Stimulated activated CD4-positive, alpha-beta T cell treated with anti-CD3 and anti-CD28 coated beads, TNF-alpha, amount 100 ng/mL, for 48 hours (primary cell): ENCODE data around the gene SSH2.

Source experiments
- DNase-seq, 3 donors: peaks; one replicate each; pipeline ENCODE4 v3.0.0-alpha.2; 2020; ENCODE audit warnings: low read depth in 3 of 3

Gene SSH2

DNA sequence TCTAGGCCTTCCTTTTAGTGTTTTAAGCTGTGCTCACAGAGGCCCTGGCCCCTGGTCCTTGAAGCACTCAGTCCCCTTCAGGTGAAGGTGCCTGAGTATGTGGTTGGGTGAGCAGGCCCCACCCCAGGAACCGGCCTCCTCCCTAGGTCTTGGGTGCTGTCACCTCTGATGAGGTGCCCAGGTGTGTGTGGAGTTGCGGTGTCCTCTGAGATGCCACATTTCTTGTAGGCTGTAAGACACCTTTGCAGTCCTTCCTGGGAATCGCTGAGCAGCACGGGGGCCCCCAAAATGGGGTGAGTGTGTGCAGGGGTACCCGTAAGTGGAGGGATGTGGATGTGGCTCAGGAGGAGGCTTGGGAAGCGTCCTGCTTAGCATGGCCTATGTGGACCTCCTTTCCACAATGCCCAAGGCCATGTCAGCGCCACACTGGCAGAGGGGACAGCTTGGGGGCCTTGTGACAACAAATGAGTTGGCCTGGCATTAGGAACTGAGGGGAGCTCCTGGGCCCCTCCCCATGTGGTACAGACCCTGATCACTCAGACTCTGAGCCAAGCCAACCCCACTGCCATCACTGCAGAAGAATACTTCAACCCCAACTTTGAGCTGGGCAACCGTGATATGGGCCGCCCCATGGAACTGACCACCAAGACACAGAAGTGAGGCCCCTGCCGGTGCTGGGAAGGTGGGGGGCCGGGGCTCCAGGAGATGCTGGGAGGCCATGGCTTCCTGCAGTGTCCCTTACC is 318.5 kb downstream of the SSH2 start:
- DNase-seq, result no peak

DNA sequence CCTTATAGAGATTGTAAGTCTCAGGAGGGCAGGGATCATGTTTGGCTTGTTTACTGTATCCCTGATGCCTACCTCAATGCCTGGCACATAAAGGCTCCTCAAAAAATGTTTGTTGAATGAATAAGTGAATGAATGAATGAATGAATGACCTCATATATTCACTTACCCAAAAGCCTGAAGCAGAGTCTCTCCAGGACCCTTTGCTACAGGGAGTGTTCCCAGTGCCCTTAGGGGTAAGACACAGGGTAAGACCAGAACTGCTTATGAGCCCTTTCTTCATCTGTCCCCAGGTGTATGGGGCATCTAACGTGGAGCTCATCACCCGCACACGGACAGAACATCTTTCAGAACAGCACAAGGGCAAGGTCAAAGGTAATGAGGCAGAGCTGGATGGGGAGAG is 319.6 kb downstream of the SSH2 start:
- no peak for DNase-seq

DNA sequence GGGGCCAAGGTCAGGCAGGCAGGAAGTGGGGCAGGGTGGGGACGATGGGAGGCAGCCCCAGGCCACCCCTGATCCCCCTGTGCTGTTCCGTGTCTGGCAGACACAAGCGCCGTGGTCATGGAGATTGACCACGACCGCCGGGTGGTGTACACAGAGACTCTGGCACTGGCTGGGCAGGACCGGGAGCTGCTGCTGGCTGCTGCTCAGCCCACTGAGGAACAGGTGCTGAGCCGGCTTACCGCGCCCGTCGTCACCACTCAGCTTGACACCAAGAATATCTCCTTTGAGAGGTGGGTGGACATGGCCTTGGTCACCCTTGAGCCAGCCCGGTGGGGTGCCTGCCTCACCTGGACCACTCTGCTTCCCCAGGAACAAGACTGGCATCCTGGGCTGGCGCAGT is 321.0 kb downstream of the SSH2 start:
- no peak for DNase-seq

DNA sequence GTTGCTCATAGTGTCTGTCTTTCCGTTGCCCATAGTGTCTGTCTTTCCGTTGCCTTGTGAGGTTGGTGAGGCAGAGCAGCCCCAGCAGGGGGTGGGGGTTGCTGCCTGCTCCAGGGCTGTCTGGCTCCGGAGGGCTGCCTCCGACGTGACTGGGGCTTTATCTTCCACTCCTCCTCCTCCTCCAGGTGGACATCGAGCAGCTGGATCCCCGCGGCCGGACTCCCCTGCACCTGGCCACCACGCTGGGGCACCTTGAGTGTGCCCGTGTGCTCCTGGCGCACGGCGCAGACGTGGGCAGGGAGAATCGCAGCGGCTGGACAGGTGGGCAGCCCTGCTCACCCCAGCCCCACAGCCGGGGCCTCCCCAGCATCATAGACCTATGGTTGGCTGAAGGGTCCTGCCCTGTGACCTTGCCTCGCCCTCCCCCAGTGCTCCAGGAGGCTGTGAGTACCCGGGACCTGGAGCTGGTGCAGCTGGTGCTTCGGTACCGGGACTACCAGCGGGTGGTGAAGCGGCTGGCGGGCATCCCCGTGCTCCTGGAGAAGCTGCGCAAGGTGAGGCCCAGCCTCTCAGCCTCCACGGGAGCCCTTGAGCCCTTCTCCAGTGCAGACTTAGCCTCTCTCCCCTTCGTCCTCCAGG is 322.4 kb downstream of the SSH2 start:
- no peak for DNase-seq

DNA sequence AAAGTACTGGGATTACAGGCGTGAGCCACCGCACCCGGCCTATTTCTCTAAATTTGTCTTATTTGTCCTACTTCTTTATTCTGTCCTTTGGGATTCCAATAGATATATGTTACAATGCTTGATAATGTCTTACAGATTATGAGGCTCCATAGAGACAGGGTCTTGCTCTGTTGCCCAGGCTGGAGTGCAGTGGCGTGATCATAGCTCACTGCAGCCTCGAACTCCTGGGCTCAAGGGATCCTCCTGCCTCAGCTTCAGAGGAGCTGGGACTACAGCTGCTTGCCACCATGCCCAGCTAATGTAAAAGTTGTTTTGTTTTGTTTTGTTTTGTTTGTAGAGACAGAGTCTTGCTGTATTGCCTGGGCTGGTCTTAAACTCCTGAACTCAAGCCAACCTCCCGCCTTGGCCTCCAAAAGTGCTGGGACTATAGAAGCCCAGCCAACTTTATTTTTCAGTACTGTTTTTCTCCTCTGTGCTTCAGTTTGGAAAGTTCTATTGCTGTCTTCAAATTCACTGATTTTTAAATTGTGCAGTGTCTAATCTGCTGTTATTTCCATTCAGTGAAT is 326.8 kb downstream of the SSH2 start:
- no peak for DNase-seq

DNA sequence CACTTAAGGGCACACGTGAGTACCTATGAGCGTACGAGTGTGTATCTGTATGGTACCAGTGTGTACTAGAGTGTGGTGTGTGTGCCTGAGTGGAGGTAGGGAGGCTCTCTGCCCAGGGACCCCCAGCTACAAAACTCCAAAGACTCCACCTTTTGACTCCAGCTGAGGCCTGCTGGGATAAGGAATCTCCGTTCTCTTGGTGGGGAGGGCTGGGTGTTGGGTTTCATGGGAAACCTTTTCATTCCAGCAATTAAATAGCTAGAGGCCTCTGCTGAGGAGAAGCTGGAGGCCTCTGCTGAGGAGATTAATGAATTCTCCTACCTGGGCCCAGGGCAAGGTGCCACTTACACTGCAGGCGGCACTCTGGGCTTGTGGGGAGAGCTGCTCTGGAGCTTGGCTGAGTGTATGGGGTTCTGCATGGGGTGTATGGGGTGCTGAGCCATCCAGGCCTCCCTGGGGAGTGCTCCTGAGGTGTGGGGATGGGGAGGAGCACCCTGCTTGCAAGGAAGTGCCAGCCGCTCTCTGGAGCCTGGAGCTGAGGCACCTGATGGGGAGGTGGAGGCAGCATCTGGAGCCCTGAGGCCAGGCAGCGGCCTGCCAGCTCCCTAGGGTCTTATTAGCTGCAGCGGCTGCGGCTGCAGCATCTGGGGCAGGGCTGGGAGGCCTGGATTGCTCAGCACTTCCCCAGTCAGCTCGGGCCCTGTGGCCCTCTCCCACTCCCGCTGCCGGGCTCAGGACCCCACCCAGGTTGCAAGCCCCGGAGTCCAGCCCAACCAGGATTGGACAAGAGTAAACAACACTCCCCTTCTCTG is 332.5 kb downstream of the SSH2 start:
- DNase-seq, result no peak

DNA sequence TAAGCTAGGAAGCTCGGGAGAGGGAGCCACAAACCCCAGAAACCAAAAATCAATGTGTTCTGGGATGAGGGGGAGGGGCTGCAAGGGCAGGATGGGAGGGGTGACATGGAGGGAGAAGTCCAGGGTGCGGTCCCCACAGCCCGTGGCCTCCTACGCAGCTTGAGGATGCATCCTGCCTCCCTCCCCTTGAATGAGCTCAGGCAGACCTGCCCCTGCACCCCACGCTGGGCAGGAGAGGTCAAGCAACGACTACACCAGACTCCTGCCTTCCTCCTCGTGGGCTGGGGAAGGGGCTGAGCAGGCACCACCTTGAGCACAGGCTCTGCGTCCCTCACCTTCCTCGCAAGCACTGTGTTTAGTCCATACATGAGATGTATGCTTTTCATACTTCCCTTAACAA is 333.2 kb downstream of the SSH2 start:
- no peak for DNase-seq

DNA sequence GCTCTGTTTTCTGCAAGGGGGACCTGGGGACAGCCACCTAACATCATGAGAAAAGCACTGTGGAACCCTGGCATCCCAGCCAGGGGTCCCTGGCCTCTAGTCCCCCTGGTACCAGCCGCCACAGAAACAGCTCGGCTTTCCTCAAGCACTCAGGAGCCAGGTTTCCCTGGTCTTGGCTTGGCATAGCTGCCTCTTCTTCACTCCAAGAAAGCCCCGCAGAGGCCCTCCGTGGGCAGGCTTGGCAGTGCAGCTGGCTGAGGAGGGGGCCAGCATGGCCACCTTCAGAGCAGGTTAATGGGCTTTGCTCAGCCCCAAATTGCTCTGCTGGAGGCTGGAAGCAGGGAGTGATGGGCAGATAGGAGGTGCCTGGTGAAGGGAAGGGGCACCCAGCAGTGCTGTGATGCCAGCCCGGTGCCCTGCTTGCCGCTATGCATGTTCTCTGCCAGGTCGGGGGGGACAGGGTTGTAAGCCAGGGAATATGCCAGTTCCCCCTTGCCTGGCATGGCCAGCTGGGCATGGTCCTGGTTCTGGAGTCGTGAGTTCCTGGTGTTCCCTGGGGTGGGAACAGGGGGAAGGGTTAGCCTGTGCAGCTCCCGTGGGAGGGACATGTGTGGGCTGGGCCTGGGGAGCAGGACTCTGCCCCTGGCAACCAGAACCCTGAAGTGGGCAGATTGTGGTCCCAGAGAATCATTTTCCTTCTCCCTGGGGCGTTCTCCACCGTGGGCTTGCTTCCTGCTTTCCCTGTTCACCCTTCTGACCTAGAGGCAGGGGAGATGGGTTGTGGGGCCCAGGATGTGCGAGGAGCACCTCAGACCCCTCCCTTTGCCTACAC is 333.9 kb downstream of the SSH2 start:
- no peak for DNase-seq

DNA sequence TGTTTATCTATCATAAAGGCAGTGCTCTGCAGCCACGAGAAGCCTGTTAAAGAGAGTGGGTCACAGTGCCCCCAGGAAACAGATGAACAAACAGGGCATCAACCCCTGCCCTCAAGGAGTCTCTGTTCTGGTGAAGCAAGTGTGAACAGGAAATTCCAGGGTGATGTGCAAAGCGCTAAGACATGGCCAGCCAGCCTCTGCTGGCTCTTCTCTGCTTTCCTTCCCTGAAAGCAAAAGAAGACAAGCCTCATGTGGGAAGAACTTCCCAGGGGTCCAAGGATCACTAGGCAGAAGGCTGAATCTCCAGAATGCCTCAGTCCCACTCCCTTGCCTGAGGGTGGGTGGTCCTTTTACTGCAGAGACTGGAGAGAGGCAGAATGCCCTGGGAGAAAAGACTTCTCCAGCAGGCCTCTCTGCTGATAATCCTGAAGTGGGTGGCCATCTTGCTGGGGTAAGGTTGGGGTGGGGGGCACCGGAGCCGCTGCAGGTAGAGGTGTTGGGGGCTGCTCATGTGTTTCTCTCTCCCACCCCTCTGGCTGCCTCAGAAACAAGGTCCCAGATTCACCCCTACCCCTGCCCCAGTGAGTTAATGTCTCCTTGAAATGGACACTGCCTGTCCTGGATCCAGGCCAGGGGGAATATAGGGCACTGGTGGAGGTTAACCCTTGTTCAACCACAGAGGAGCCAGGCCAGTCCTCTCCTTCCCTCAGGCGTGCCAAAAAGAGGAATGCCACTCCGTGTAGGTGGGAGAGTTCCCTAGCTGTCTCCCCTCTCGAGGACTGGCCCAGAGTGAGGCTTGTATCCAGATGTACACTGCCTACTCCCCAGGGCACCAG is 334.7 kb downstream of the SSH2 start:
- no peak for DNase-seq

DNA sequence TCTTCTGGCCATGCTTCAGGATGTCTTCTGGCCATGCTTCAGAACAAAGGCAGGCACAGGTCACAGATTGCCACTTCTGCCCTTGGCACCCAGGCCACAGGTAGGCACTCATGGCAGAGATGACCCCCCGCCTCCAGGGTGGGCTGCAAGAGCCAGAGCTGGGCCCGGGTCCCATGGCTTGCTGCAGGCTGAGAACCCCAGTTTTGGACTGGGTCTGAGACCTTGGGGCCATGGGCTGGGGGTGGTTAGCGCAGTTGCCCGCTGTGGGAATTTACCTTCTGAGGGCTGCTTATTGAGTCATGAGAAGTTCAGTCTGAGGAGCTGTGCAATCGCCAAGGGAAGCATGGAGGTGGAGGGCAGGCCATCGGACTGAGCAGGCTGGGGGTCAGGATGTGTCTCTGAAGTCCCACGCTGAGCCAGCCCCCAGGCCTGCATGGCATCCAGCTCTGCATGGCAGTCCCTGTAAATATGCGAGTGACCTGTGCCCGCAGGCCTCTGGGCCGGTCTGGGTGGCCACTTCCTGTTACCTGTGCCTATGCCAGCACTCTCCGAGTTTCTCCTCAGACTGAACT is 335.4 kb downstream of the SSH2 start:
- no peak for DNase-seq

DNA sequence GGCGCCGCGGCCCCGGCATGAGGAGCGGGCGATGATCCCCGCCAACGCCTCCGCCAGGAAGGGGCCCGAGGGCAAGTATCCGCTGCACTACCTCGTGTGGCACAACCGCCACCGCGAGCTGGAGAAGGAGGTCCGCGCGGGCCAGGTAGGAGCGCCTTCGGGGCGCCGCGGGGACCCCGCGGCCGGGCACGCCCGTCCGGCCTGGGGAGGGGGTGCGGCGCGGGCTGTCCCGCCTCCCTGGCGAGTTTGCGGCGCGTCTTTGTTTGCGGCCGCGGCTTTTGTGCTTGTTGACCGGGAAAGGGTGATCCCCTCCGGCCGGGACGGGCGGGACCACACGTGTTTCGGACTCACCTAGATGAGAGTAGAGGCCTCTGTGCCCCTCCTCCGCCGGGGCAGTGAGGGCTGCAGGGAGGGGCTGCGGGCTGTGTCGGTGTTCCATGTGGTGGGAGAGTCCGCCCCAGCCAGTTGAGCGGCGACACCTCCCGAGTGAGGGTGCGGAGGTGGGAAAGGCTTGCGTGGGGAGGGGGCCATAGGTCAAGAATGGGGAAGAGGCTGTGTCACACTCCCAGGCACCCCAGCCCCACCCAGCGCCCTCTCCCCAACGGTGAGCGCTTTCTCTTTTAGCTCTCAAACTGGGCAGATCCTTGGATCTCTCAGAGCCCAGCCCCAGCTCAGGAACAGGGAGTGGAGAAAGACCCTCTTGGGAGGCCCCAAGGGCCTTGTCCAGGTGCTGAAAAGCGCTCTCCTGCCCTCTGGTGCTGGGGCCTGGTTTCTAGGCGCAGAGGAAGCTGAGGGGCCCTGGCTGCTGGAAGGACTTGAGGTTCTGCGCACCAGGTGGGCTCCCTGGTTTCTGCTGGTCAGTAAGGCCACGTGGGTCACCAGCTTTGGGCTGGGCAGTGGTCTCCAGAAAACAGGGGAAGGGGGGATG is 336.2 kb downstream of the SSH2 start:
- no peak for DNase-seq

DNA sequence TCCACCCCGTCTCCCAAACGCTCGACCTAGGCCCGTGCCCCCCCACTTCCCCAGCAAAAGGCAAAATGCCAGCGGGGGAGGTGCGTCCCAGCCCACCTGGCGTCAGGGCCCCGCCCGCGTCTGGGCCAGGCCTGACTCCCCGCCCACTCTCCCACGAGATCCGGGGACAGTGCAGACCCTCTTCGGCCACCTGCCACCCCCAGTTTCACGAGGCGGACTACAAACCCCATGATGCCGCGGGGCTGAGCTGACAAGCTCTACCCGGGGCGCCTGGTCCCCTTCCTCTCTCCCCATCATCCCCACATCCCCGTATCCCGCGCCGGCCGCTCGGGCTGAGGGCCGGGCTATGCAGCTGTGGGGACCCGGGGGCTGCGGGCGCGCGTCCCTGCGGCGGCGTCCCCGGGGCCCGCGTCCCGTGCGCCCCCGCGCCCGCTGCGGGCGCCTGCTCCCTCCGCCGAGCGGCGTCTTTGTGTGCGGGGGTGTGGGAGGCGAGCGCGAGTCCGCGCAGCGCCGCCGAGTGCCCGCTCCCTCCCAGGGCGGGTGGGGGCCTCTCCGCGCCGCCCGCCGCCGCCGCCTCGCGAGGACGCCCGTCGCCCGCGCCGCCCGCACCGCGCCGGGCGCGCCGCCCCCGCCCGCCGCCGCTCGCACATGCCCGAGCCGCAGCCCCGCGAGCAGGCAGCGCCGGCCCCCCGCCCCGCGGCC is 337.0 kb downstream of the SSH2 start, which contains the start of gene ANKRD13B:
ANKRD13B (plus strand) TSS at position 283 of the 702 bp plus-strand sequence. CDS start 490 bp downstream, outside the sequence.
- DNase-seq, result no peak

DNA sequence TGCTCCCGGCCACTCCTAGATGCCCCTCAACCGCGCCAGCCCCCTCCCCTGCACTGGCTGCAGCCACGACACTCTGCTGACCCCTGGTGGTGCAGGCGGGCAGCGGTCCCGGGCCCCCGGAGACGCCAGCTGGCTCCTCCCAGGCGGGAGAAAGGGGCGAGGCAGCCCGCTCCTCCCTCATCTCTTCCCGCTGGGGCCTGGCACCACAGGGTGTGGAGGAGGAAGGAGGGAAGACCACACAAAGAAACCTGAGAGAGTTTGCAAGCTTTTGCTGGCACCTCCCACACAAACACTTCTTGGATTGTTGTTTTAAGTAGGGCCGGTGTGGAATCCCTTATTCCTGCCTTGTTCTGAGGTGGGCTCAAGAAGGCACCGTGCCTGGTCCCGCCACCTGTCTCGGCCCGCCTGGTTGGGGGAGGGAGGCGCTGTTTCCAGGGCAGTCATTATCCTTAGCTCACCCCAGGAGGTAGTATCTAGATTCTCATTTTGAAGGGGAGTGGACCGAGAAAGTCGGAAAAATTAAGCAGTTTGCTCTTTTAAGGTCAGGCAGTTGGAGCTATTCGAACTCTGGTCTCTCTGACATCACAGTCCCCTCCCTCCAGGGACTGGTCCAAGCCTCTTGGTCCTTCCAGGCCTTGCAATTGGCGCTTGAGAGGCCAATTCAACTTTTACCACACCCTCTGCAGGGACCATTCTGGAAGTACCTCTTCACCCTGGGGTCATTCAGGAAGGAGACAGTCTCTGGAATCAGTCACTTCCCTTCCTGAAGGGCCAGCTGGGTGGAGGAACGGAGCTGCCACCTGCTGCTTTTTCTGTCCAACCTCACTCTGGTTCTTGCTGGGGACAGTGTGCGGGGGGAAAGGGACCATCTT is 338.1 kb downstream of the SSH2 start:
- peak; percentile 68 to 88 (median 72) for DNase-seq

DNA sequence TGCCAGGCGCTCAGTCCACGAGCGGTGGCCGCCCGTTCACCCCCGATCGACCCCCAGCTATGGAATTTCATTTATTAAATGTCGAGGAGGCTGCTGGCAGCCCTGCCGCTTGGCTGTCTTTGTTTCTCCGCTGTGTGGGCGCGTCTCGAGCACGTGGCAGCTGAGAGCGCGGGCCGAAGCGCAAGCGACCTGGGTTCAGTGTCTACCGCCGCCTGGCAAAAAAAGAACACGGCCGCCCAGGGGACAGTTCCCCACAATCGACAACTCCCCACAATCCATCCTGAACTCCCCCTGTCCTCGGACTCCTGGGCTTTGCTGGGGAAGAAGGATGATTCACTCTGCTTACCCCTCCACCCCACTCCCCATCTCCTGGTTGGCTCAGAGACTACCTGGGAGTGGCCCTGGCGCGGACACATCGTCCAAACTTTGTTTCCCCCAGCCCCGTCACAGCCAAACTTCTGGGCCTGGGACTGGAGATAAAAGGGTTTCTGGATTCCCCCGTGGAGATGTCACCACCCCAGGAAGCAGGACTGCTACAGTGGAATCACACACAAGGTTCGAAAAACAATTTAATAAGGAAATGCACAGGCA is 338.8 kb downstream of the SSH2 start:
- no peak for DNase-seq

DNA sequence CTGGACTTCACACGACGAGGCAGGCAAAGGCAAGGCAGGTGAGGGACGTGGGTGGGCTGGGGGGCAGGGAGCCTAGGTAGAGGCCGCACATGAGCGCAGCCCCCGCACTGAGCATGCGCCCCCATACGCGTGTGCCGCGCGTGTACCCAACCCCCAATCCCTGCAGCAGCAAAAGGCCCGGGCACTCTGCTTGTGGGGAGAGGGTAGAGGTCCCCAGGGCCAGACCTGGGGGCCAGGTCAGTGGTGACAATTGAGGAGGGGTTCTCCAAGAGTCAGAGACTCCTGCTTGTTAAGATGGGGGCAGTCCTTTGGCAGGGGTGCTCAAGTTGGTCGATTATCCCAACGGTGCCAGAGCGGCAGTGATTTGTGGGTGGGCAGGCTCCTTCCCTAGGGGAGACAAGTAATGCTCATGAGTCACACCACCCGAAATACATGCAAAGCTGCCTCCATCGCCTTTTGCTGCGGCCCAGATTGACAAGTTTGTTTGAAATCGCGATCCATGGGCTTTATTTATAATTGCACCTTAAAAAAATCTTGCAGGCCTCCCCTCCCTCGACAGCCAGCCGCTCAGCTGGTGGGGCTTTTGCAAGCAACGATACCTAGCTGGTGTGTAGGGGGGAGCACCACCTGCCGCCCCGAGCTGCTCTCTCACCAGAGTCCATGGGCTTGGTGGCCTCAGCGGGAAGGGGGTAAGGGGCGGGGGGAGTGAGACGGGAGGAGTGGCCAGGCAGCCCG is 339.4 kb downstream of the SSH2 start:
- no peak for DNase-seq
